HEK293 (cell line): ENCODE results near the gene SPATA16.

Source experiments
- CTCF ChIA-PET: fragments of 350-600 bp; formaldehyde crosslinking; extraction: SDS; loops from one replicate; lab custom pipeline; 2021; ENCODE audit warnings: antibody characterized with exemption; lab: Yijun Ruan, JAX
- POLR2A ChIA-PET: fragments of 300-600 bp; formaldehyde crosslinking; extraction: SDS; loops from one replicate; lab custom pipeline; 2020; ENCODE audit warnings: antibody characterized with exemption, inconsistent platforms; lab: Yijun Ruan, JAX
- H3K27ac ChIP-seq: fragments of 200-500 bp; sonication (Bioruptor generic); 2 replicates; pipeline ENCODE4 v1.5.1; 2014; ENCODE audit warnings: low read depth, low read length, control low read depth, inconsistent platforms; ENCODE audit errors: extremely low read depth
- H3K36me3 ChIP-seq, 2 experiments: fragments of 200-500 bp in 1 of 2; sonication (Bioruptor generic) in 1 of 2; 1 replicate in 1 of 2; 2 replicates in 1 of 2; pipeline ENCODE4 v1.5.1; 2014 to 2017; ENCODE audit warnings: inconsistent platforms in 2 of 2, low read length in 2 of 2; ENCODE audit not compliant: control insufficient read depth in 2 of 2, insufficient read depth in 1 of 2
- H3K4me1 ChIP-seq: fragments of 200-500 bp; sonication (Bioruptor generic); 2 replicates; pipeline ENCODE4 v1.5.1; 2014; ENCODE audit warnings: mild to moderate bottlenecking, low read length, inconsistent platforms; ENCODE audit not compliant: control insufficient read depth, insufficient read depth
- H3K4me3 ChIP-seq: 2 replicates; pipeline ENCODE4 v1.5.1; 2011; ENCODE audit warnings: low read depth, mild to moderate bottlenecking, control low read depth, low read length, moderate library complexity
- H3K9me3 ChIP-seq: fragments of 200-500 bp; sonication (Bioruptor generic); 2 replicates; pipeline ENCODE4 v1.5.1; 2014; ENCODE audit warnings: low read depth, low read length, inconsistent platforms; ENCODE audit not compliant: control insufficient read depth, insufficient read depth
- BCL11B ChIP-seq: fragments of 450-650 bp; formaldehyde crosslinking; IDR thresholded peaks from 2 replicates; pipeline ENCODE4 v1.5.1; 2016; ENCODE audit warnings: low read depth, missing biosample characterization, missing genetic modification characterization
- FEZF1 ChIP-seq: fragments of 450-650 bp; formaldehyde crosslinking; IDR thresholded peaks from 2 replicates; pipeline ENCODE4 v1.5.1; 2016; ENCODE audit warnings: missing biosample characterization, missing genetic modification characterization
- GLI4 ChIP-seq: fragments of 450-650 bp; formaldehyde crosslinking; IDR thresholded peaks from 2 replicates; pipeline ENCODE4 v1.5.1; 2016; ENCODE audit warnings: missing biosample characterization, missing genetic modification characterization
- MYNN ChIP-seq: fragments of 450-650 bp; formaldehyde crosslinking; IDR thresholded peaks from 2 replicates; pipeline ENCODE4 v1.5.1; 2016; ENCODE audit warnings: missing biosample characterization, missing genetic modification characterization, borderline replicate concordance
- PRDM6 ChIP-seq: fragments of 450-650 bp; formaldehyde crosslinking; IDR thresholded peaks from 2 replicates; pipeline ENCODE4 v1.5.1; 2017; ENCODE audit warnings: missing biosample characterization, missing genetic modification characterization
- ZBTB8A ChIP-seq: fragments of 450-650 bp; formaldehyde crosslinking; IDR thresholded peaks from 2 replicates; pipeline ENCODE4 v1.5.1; 2016; ENCODE audit warnings: missing biosample characterization, missing genetic modification characterization
- ZFP3 ChIP-seq: fragments of 450-650 bp; formaldehyde crosslinking; IDR thresholded peaks from 2 replicates; pipeline ENCODE4 v1.5.1; 2016; ENCODE audit warnings: low read depth, missing biosample characterization, missing genetic modification characterization
- ZNF121 ChIP-seq: fragments of 450-650 bp; formaldehyde crosslinking; IDR thresholded peaks from 2 replicates; pipeline ENCODE4 v1.5.1; 2016; ENCODE audit warnings: missing biosample characterization, missing genetic modification characterization
- ZNF146 ChIP-seq: fragments of 450-650 bp; formaldehyde crosslinking; IDR thresholded peaks from 2 replicates; pipeline ENCODE4 v1.5.1; 2016; ENCODE audit warnings: missing biosample characterization, missing genetic modification characterization
- ZNF157 ChIP-seq: fragments of 450-650 bp; formaldehyde crosslinking; IDR thresholded peaks from 2 replicates; pipeline ENCODE4 v1.5.1; 2016; ENCODE audit warnings: missing biosample characterization, missing genetic modification characterization
- ZNF350 ChIP-seq: fragments of 450-650 bp; formaldehyde crosslinking; IDR thresholded peaks from 2 replicates; pipeline ENCODE4 v1.5.0; 2017; ENCODE audit warnings: missing biosample characterization, mild to moderate bottlenecking, missing genetic modification characterization
- ZNF362 ChIP-seq: fragments of 450-650 bp; formaldehyde crosslinking; IDR thresholded peaks from 2 replicates; pipeline ENCODE4 v1.5.1; 2016; ENCODE audit warnings: missing biosample characterization, missing genetic modification characterization
- ZNF391 ChIP-seq: fragments of 450-650 bp; formaldehyde crosslinking; IDR thresholded peaks from 2 replicates; pipeline ENCODE4 v1.5.1; 2016; ENCODE audit warnings: low read depth, missing biosample characterization, missing genetic modification characterization, borderline replicate concordance
- ZNF530 ChIP-seq: fragments of 450-650 bp; formaldehyde crosslinking; IDR thresholded peaks from 2 replicates; pipeline ENCODE4 v1.5.1; 2016; ENCODE audit warnings: low read depth, missing biosample characterization, missing genetic modification characterization
- ZNF544 ChIP-seq: fragments of 450-650 bp; formaldehyde crosslinking; IDR thresholded peaks from 2 replicates; pipeline ENCODE4 v1.5.0; 2017; ENCODE audit warnings: missing biosample characterization, missing genetic modification characterization
- ZNF558 ChIP-seq: fragments of 450-650 bp; formaldehyde crosslinking; IDR thresholded peaks from 2 replicates; pipeline ENCODE4 v1.5.1; 2016; ENCODE audit warnings: missing biosample characterization, missing genetic modification characterization
- ZNF561 ChIP-seq: fragments of 450-650 bp; IDR thresholded peaks from 2 replicates; pipeline ENCODE4 v1.5.1; 2018; ENCODE audit warnings: missing biosample characterization, missing genetic modification characterization, borderline replicate concordance
- ZNF580 ChIP-seq: fragments of 450-650 bp; formaldehyde crosslinking; IDR thresholded peaks from 2 replicates; pipeline ENCODE4 v1.5.1; 2016; ENCODE audit warnings: missing biosample characterization, missing genetic modification characterization
- ZNF600 ChIP-seq: fragments of 450-650 bp; formaldehyde crosslinking; IDR thresholded peaks from 2 replicates; pipeline ENCODE4 v1.5.1; 2016; ENCODE audit warnings: missing biosample characterization, missing genetic modification characterization
- ZNF777 ChIP-seq: fragments of 450-650 bp; formaldehyde crosslinking; IDR thresholded peaks from 2 replicates; pipeline ENCODE4 v1.5.1; 2017; ENCODE audit warnings: missing biosample characterization, missing genetic modification characterization, borderline replicate concordance
- ZSCAN23 ChIP-seq: fragments of 450-650 bp; formaldehyde crosslinking; IDR thresholded peaks from 2 replicates; pipeline ENCODE4 v1.5.1; 2016; ENCODE audit warnings: missing biosample characterization, missing genetic modification characterization
- TF ChIP-seq, protein P1 (sequence below): sonication (generic); formaldehyde crosslinking; IDR thresholded peaks from 2 replicates; pipeline ENCODE4 v1.8.1; 2022; ENCODE audit warnings: mild to moderate bottlenecking, moderate library complexity, missing genetic modification reagents

The SPATA16 gene

DNA sequence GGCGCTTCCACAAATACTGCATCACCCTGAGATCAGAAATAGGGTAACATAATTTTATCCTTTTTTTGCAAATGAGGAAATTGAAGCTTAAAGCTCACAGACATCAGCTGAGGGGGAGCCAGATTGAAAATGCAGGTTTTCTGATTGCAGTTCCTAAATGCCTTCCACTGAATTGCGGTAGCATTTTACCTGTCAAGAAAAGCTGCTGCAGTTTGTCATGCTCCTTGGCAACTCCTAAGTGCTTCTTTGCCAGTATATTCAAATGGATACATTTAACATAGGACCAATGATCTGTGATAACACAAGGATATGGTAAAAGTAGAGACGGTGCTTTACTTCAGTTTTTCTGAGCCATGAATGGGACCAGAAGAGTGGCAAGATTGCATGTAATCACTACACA, 50.5 kb downstream of the SPATA16 start:
- CTCF ChIA-PET, result no interaction called here
- Histone ChIP-seq H3K9me3 (no peaks in the 10 kb centered on the region), H3K36me3 (no peaks in the 10 kb centered on the region)
- TF ChIP-seq ZNF391 (tag by site-specific recombination) (no peak), ZNF558 (tag by site-specific recombination) (no peak), ZNF580 (no peak)
- TF ChIP-seq, all 188 proteins: peak for 0
- Histone ChIP-seq H3K4me3 (no peak overlapping the region), H3K27ac (no peak overlapping the region), H3K4me1 (no peaks in the 10 kb centered on the region)
- POLR2A ChIA-PET, result no interaction called here

- ChIA-PET POLR2A (no interaction called here), CTCF (no interaction called here)
- Histone ChIP-seq H3K9me3 (no peaks in the 10 kb centered on the region), H3K36me3 (no peaks in the 10 kb centered on the region), H3K27ac (no peak overlapping the region), H3K4me3 (no peak overlapping the region), H3K4me1 (no peaks in the 10 kb centered on the region)
- TF ChIP-seq FEZF1 (tag by site-specific recombination) (no peak), PRDM6 (no peak), ZNF544 (tag by site-specific recombination) (no peak), ZNF362 (no peak), ZNF777 (tag by site-specific recombination) (no peak), ZNF157 (tag by site-specific recombination) (no peak), GLI4 (tag by site-specific recombination) (no peak), MYNN (tag by site-specific recombination) (no peak), ZNF146 (tag by site-specific recombination) (no peak), ZNF350 (tag by site-specific recombination) (no peak)
Measured at GRCh38 chr3:173089283-173089682, 51.8 kb downstream of the SPATA16 start.

DNA sequence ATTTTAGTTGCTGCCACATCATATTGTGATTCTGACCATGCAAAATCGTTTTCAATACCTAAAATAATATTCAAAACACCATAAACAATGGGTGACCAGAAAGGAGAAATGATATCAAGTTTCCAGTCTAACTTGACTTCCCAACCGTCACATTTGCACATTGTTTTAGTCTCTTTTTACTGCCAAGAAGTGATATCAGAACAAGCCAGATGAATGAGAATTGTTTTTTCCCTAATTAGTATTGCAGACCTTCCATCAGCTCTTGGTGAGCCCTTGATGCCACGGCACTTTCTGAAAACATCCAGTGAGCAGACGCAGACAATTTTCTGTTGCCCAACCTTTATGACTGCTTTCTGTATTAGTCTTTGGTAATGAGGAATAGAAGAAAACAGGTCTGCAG, 62.5 kb downstream of the SPATA16 start:
- CTCF ChIA-PET, result no interaction called here
- Histone ChIP-seq H3K4me3 (no peak overlapping the region), H3K36me3 (no peaks in the 10 kb centered on the region), H3K4me1 (no peaks in the 10 kb centered on the region), H3K9me3 (no peaks in the 10 kb centered on the region), H3K27ac (no peak overlapping the region)
- POLR2A ChIA-PET, result no interaction called here
- TF ChIP-seq ZNF561 (tag by site-specific recombination) (no peak), ZNF121 (no peak), ZFP3 (tag by site-specific recombination) (no peak), PRDM6 (no peak), ZNF600 (tag by site-specific recombination) (no peak), BCL11B (no peak), ZNF362 (no peak), ZBTB8A (tag by site-specific recombination) (no peak), ZSCAN23 (tag by site-specific recombination) (no peak), ZNF530 (tag by site-specific recombination) (no peak)
- TF ChIP-seq, protein P1, sequence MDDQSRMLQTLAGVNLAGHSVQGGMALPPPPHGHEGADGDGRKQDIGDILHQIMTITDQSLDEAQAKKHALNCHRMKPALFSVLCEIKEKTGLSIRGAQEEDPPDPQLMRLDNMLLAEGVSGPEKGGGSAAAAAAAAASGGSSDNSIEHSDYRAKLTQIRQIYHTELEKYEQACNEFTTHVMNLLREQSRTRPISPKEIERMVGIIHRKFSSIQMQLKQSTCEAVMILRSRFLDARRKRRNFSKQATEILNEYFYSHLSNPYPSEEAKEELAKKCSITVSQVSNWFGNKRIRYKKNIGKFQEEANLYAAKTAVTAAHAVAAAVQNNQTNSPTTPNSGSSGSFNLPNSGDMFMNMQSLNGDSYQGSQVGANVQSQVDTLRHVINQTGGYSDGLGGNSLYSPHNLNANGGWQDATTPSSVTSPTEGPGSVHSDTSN (CRISPR knock-in tag), result no peak
- TF ChIP-seq, all 188 proteins: peak for 0
